Cardiac fibroblast (primary cell): Measurements from ENCODE around the gene ZNF248.
"Not testable (repeated sequence)": the region's sequence is repeated elsewhere in the genome, so short reads cannot be mapped to it uniquely, and the experiment has no call there.

Experiments
- DNase-seq, 2 donors: peaks; one replicate each; pipeline versions ENCODE4 v3.0.0 to v3.0.0-alpha.2; 2010; ENCODE audit warnings: low read depth in 2 of 2
- H3K4me3 ChIP-seq, 2 donors: replicated peaks in 1 of 2; 1 replicate in 1 of 2; 2 replicates in 1 of 2; pipeline ENCODE4 v1.5.1; 2011; ENCODE audit warnings: low read depth in 2 of 2, low read length in 2 of 2, mild to moderate bottlenecking in 2 of 2, moderate library complexity in 1 of 2
- CTCF ChIP-seq: IDR thresholded peaks from one replicate; pipeline ENCODE4 v1.5.1; 2011; ENCODE audit warnings: low read depth, mild to moderate bottlenecking, low read length, inconsistent platforms

ZNF248 gene

GRCh38 chr10:37860494-37861190, 3.2 kb upstream of the ZNF248 start:
- peak; percentile 44 to 78 for DNase-seq
- H3K4me3 ChIP-seq: no peak overlapping the region
- TF ChIP-seq CTCF: no peak

GRCh38 chr10:37859270-37859669, 1.9 kb upstream of the ZNF248 start:
- not testable (repeated sequence) for H3K4me3 ChIP-seq, DNase-seq

GRCh38 chr10:37856881-37857286, 526 bp downstream of the ZNF248 start:
- no peak for DNase-seq
- H3K4me3 ChIP-seq: peak overlapping the region; percentile 69 to 78
- no peak for TF ChIP-seq CTCF

GRCh38 chr10:37855636-37856035, 1.8 kb downstream of the ZNF248 start:
- no peak overlapping the region for H3K4me3 ChIP-seq
- no peak for TF ChIP-seq CTCF
- no peak for DNase-seq

- no peak for TF ChIP-seq CTCF
- no peak overlapping the region for H3K4me3 ChIP-seq
- no peak for DNase-seq
These were observed 2.8 kb downstream of the ZNF248 start for GRCh38 chr10:37854626-37855025.

GRCh38 chr10:37844644-37845043, 12.8 kb downstream of the ZNF248 start:
- H3K4me3 ChIP-seq: no peak overlapping the region
- no peak for TF ChIP-seq CTCF
- DNase-seq: no peak

- DNase-seq: no peak
- no peak overlapping the region for H3K4me3 ChIP-seq
- no peak for TF ChIP-seq CTCF
These were observed 18.2 kb downstream of the ZNF248 start for GRCh38 chr10:37839243-37839642.
